GM23248 (cell line): ENCODE measurements around the gene TNFRSF1A. TPM values are rescaled to one million over a fixed set of nuclear protein-coding genes. Genes with fewer than 3 reads are reported as not detected.

Experiments
- DNase-seq: peaks from one replicate; pipeline ENCODE4 v3.0.0-alpha.2; 2015
- H2AFZ ChIP-seq: fragments of 200-600 bp; sonication (generic); 2 replicates; pipeline ENCODE4 v1.6.1; 2016; ENCODE audit warnings: antibody characterized with exemption
- H3F3A ChIP-seq: fragments of 200-600 bp; sonication (generic); 2 replicates; pipeline ENCODE4 v1.6.1; 2016; ENCODE audit warnings: mild to moderate bottlenecking, antibody characterized with exemption, mixed run types; ENCODE audit not compliant: insufficient read depth
- H3K27ac ChIP-seq: fragments of 200-600 bp; sonication (generic); 2 replicates; pipeline ENCODE4 v1.5.1; 2016; ENCODE audit warnings: mild to moderate bottlenecking
- H3K27me3 ChIP-seq: fragments of 200-600 bp; sonication (generic); replicated peaks from 2 replicates; pipeline ENCODE4 v1.6.1; 2016; ENCODE audit warnings: mild to moderate bottlenecking; ENCODE audit not compliant: insufficient read depth
- H3K36me3 ChIP-seq: fragments of 200-600 bp; sonication (generic); 2 replicates; pipeline ENCODE4 v1.6.1; 2016; ENCODE audit warnings: low read depth, mild to moderate bottlenecking
- H3K4me1 ChIP-seq: fragments of 200-600 bp; sonication (generic); 2 replicates; pipeline ENCODE4 v1.6.1; 2016; ENCODE audit warnings: mild to moderate bottlenecking; ENCODE audit not compliant: insufficient read depth
- H3K4me2 ChIP-seq: fragments of 200-600 bp; sonication (generic); one replicate; pipeline ENCODE4 v1.6.1; 2016; ENCODE audit warnings: mild to moderate bottlenecking; ENCODE audit not compliant: unreplicated experiment
- H3K4me3 ChIP-seq: fragments of 200-600 bp; sonication (generic); 2 replicates; pipeline ENCODE4 v1.5.1; 2016; ENCODE audit warnings: mild to moderate bottlenecking
- H3K79me2 ChIP-seq: fragments of 200-600 bp; sonication (generic); 2 replicates; pipeline ENCODE4 v1.6.1; 2016; ENCODE audit warnings: mild to moderate bottlenecking; ENCODE audit not compliant: insufficient read depth
- H3K9ac ChIP-seq: fragments of 200-600 bp; sonication (generic); 2 replicates; pipeline ENCODE4 v1.6.1; 2016; ENCODE audit warnings: mild to moderate bottlenecking
- H3K9me2 ChIP-seq: fragments of 200-600 bp; sonication (generic); 2 replicates; pipeline ENCODE4 v1.6.1; 2016; ENCODE audit warnings: mixed run types, mild to moderate bottlenecking, moderate library complexity; ENCODE audit not compliant: insufficient read depth
- H3K9me3 ChIP-seq: fragments of 200-600 bp; sonication (generic); one replicate; pipeline ENCODE4 v1.6.1; 2017; ENCODE audit warnings: low read depth
- H4K20me1 ChIP-seq: fragments of 200-600 bp; sonication (generic); 2 replicates; pipeline ENCODE4 v1.6.0; 2016; ENCODE audit not compliant: insufficient read depth
- EZH2 ChIP-seq: fragments of 200-600 bp; sonication (generic); IDR thresholded peaks from 2 replicates; pipeline ENCODE4 v1.6.1; 2018; ENCODE audit warnings: antibody characterized with exemption, mild to moderate bottlenecking; ENCODE audit not compliant: insufficient read depth, poor library complexity, severe bottlenecking
- EZH2phosphoT487 ChIP-seq: fragments of 200-600 bp; sonication (generic); IDR thresholded peaks from 2 replicates; pipeline ENCODE4 v1.6.1; 2018; ENCODE audit warnings: antibody characterized with exemption, moderate library complexity, mild to moderate bottlenecking, low read depth; ENCODE audit not compliant: insufficient read depth
- WGBS, 2 experiments: methylation state at CpG; one replicate each; pipeline ENCODE4 v1.1.6; 2015 to 2017; ENCODE audit warnings: low lambda C conversion rate in 2 of 2, low coverage in 1 of 2; ENCODE audit errors: missing lambda C conversion rate in 2 of 2; 5-methylcytosine and 5-hydroxymethylcytosine counted together
- in situ Hi-C: fragments of 300-500 bp; cut with MboI; formaldehyde crosslinking; loops from 2 replicates; pipeline ENCODE4 v1.15.0; 2020
- polyA plus RNA-seq: library from polyadenylated mRNA; unstranded; fragments of >200 nt; fragmentation: Nextera tagmentation; extraction: Ambion mirVana; gene quantifications from 2 replicates; pipeline ENCODE4 v1.2.1, GENCODE V29; 2016
- total RNA-seq: library from RNA; depleted of rRNA; stranded (reverse); fragments of >200 nt; shearing (Covaris generic); gene quantifications from 2 replicates; pipeline ENCODE4 v1.2.3, GENCODE V29; 2014

Gene TNFRSF1A
- total and polyA plus RNA-seq, 2 experiments from 2014 or later = 183 to 343 TPM

- H3K36me3 ChIP-seq = peaks cover 18% of the 10 kb centered on the region; the same call in 1 of the 2 replicates
- peaks cover 7% of the 10 kb centered on the region for H3F3A ChIP-seq
- H3K27me3 ChIP-seq = no peaks in the 10 kb centered on the region
- peak overlapping the region; percentile 83 for H3K4me3 ChIP-seq
- 79% methylated on average over 6 of the region's 6 CpGs for WGBS, 2 experiments
- peaks cover 20% of the 10 kb centered on the region for H3K4me1 ChIP-seq
- no peak overlapping the region for H2AFZ ChIP-seq
- H3K9me2 ChIP-seq = no peaks in the 10 kb centered on the region
- no peak overlapping the region for H3K27ac ChIP-seq
- TF ChIP-seq EZH2phosphoT487 = no peak
- no peak for TF ChIP-seq EZH2
- H4K20me1 ChIP-seq = no peaks in the 10 kb centered on the region
- H3K9ac ChIP-seq = peak overlapping the region; percentile 91; the same call in 1 of the 2 replicates
- in situ Hi-C loops = no loop called here
- DNase-seq = no peak
- peaks cover 37% of the 10 kb centered on the region for H3K79me2 ChIP-seq
- no peaks in the 10 kb centered on the region for H3K9me3 ChIP-seq
- H3K4me2 ChIP-seq = peak overlapping the region; percentile 97
Observed at GRCh38 chr12:6382982-6383381, 41.1 kb upstream of the TNFRSF1A start.

- WGBS, 2 experiments = 83 to 90% methylated on average over 7 of the region's 7 CpGs
- peaks cover 14% of the 10 kb centered on the region; the same call in 1 of the 2 replicates for H3K36me3 ChIP-seq
- no peaks in the 10 kb centered on the region for H3K9me2 ChIP-seq
- H3K79me2 ChIP-seq = peaks cover 31% of the 10 kb centered on the region
- TF ChIP-seq EZH2phosphoT487 (no peak), EZH2 (no peak)
- no peak overlapping the region for H3K9ac ChIP-seq
- no peaks in the 10 kb centered on the region for H3K9me3 ChIP-seq
- H3F3A ChIP-seq = peaks cover 7% of the 10 kb centered on the region
- H3K4me2 ChIP-seq = no peak overlapping the region
- no peak overlapping the region for H3K27ac ChIP-seq
- no peak overlapping the region for H2AFZ ChIP-seq
- peaks cover 20% of the 10 kb centered on the region for H3K4me1 ChIP-seq
- H4K20me1 ChIP-seq = no peaks in the 10 kb centered on the region
- DNase-seq = no peak
- in situ Hi-C loops = no loop called here
- H3K27me3 ChIP-seq = no peaks in the 10 kb centered on the region
- no peak overlapping the region for H3K4me3 ChIP-seq
Observed at GRCh38 chr12:6382371-6382770, 40.5 kb upstream of the TNFRSF1A start.

- WGBS, 2 experiments = 77 to 83% methylated on average over 14 of the region's 14 CpGs
- DNase-seq = peak; percentile 80
- in situ Hi-C loops = no loop called here
Observed at GRCh38 chr12:6380141-6381121, 38.6 kb upstream of the TNFRSF1A start.

GRCh38 chr12:6378709-6379472, 37.0 kb upstream of the TNFRSF1A start:
- no peak overlapping the region for H3K4me2 ChIP-seq
- peaks cover 3% of the 10 kb centered on the region for H3F3A ChIP-seq
- H3K4me3 ChIP-seq = no peak overlapping the region
- DNase-seq = no peak
- peaks cover 26% of the 10 kb centered on the region for H3K4me1 ChIP-seq
- H3K27ac ChIP-seq = no peak overlapping the region
- no peaks in the 10 kb centered on the region for H4K20me1 ChIP-seq
- H2AFZ ChIP-seq = no peak overlapping the region
- no peaks in the 10 kb centered on the region for H3K36me3 ChIP-seq
- H3K79me2 ChIP-seq = no peaks in the 10 kb centered on the region
- no peaks in the 10 kb centered on the region for H3K9me2 ChIP-seq
- no peaks in the 10 kb centered on the region for H3K27me3 ChIP-seq
- no peak overlapping the region for H3K9ac ChIP-seq
- H3K9me3 ChIP-seq = no peaks in the 10 kb centered on the region
- WGBS, 2 experiments = 92 to 93% methylated on average over 13 of the region's 13 CpGs
- in situ Hi-C loops = no loop called here
- no peak for TF ChIP-seq EZH2phosphoT487
- TF ChIP-seq EZH2 = no peak

More at GRCh38 chr12:6380141-6381121, 38.6 kb upstream of the TNFRSF1A start:
- TF ChIP-seq EZH2 (no peak), EZH2phosphoT487 (no peak)
- Histone ChIP-seq H3K27me3 (no peaks in the 10 kb centered on the region), H3K4me1 (peaks cover 30% of the 10 kb centered on the region), H3K9me2 (no peaks in the 10 kb centered on the region), H4K20me1 (no peaks in the 10 kb centered on the region), H3K4me2 (no peak overlapping the region), H3K4me3 (no peak overlapping the region), H3K79me2 (peaks cover 14% of the 10 kb centered on the region), H3K9ac (no peak overlapping the region), H3K9me3 (no peaks in the 10 kb centered on the region), H3K27ac (no peak overlapping the region), H2AFZ (no peak overlapping the region), H3F3A (peaks cover 3% of the 10 kb centered on the region), H3K36me3 (no peaks in the 10 kb centered on the region)
